Thyroid gland (tissue), 4 donors: ENCODE results near the gene PAPLN.

ENCODE experiments used
- CTCF ChIP-seq, 6 experiments: fragments of 200-600 bp in 3 of 6; fragments of 450-650 bp in 3 of 6; sonication (generic) in 3 of 6; IDR thresholded peaks; one replicate each; pipeline ENCODE4 v1.5.1; 2016 to 2019; ENCODE audit warnings: antibody characterized with exemption in 6 of 6, mild to moderate bottlenecking in 2 of 6, inconsistent platforms in 1 of 6, moderate library complexity in 1 of 6
- POLR2A ChIP-seq, 2 donors: fragments of 450-650 bp; IDR thresholded peaks; one replicate each; pipeline ENCODE4 v1.6.1; 2017; ENCODE audit warnings: antibody characterized with exemption in 2 of 2, mild to moderate bottlenecking in 2 of 2, moderate library complexity in 1 of 2

GRCh38 chr14:73273799-73274198 lies 36.5 kb downstream of the PAPLN start:
- TF ChIP-seq CTCF (IDR thresholded peaks at IDR 0.05) = no peak
- TF ChIP-seq POLR2A (IDR thresholded peaks at IDR 0.05) = no peak
